ENCODE results near the gene RBMS3. TPM values are rescaled to one million over a fixed set of nuclear protein-coding genes. Genes with fewer than 3 reads are reported as not detected.

The RBMS3 gene
- total RNA-seq, 5 donors from 2014 or later (not counting 1 experiment from before 2014, with no cell fraction given), result 0.62 to 2.9 (median 1.4) TPM

- Mint-ChIP-seq H3K4me1 (no peaks in the 10 kb centered on the region), H3K36me3 (no peaks in the 10 kb centered on the region), H3K4me3 (no peak overlapping the region), H3K27ac (no peak overlapping the region), H3K27me3 (no peaks in the 10 kb centered on the region), H3K9me3 (no peaks in the 10 kb centered on the region)
- Histone ChIP-seq H3K27ac (ENCODE audit: low read length) (no peak overlapping the region), H3K27me3 (replicated peaks in 1 of 2; ENCODE audit: control insufficient read depth in 2 of 2, extremely low read depth in 1 of 2, insufficient read depth in 2 of 2, low read length in 1 of 2) (no peaks in the 10 kb centered on the region), H3K9me3 (no peaks in the 10 kb centered on the region), H3K4me3 (ENCODE audit: control insufficient read depth in 1 of 2, extremely low read depth in 1 of 2, low read length in 1 of 2) (no peak overlapping the region), H3K4me1 (ENCODE audit: control insufficient read depth in 1 of 2, extremely low read depth in 1 of 2, insufficient read depth in 2 of 2, low read length in 2 of 2) (no peaks in the 10 kb centered on the region), H3K36me3 (ENCODE audit: control insufficient read depth in 2 of 2, extremely low read depth in 1 of 2, insufficient read depth in 1 of 2, low read length in 1 of 2) (no peaks in the 10 kb centered on the region)
- WGBS (ENCODE audit: insufficient coverage), result no CpG with 5 or more reads among the region's 2 CpGs
- no peak for ATAC-seq (replicated peaks in 1 of 4)
- CTCF ChIA-PET, result no interaction called here
- POLR2A ChIA-PET, result no interaction called here
- DNase-seq, result no peak
Observed at GRCh38 chr3:29426302-29427226, 145.7 kb downstream of the RBMS3 start.

GRCh38 chr3:29427266-29428103 is 146.6 kb downstream of the RBMS3 start:
- Mint-ChIP-seq H3K27me3 (no peaks in the 10 kb centered on the region), H3K36me3 (no peaks in the 10 kb centered on the region), H3K4me1 (no peaks in the 10 kb centered on the region), H3K4me3 (no peak overlapping the region), H3K27ac (no peak overlapping the region), H3K9me3 (no peaks in the 10 kb centered on the region)
- no peak for ATAC-seq (replicated peaks in 1 of 4)
- Histone ChIP-seq H3K4me3 (ENCODE audit: control insufficient read depth in 1 of 2, extremely low read depth in 1 of 2, low read length in 1 of 2) (no peak overlapping the region), H3K4me1 (ENCODE audit: control insufficient read depth in 1 of 2, extremely low read depth in 1 of 2, insufficient read depth in 2 of 2, low read length in 2 of 2) (no peaks in the 10 kb centered on the region), H3K27me3 (replicated peaks in 1 of 2; ENCODE audit: control insufficient read depth in 2 of 2, extremely low read depth in 1 of 2, insufficient read depth in 2 of 2, low read length in 1 of 2) (no peaks in the 10 kb centered on the region), H3K27ac (ENCODE audit: low read length) (no peak overlapping the region), H3K9me3 (no peaks in the 10 kb centered on the region), H3K36me3 (ENCODE audit: control insufficient read depth in 2 of 2, extremely low read depth in 1 of 2, insufficient read depth in 1 of 2, low read length in 1 of 2) (no peaks in the 10 kb centered on the region)
- WGBS (ENCODE audit: insufficient coverage), result 86% methylated on average over 4 of the region's 7 CpGs
- no peak for DNase-seq
- CTCF ChIA-PET, result no interaction called here
- POLR2A ChIA-PET, result no interaction called here

GRCh38 chr3:29429055-29429679 is 148.3 kb downstream of the RBMS3 start:
- Mint-ChIP-seq H3K27me3 (no peaks in the 10 kb centered on the region), H3K9me3 (no peaks in the 10 kb centered on the region), H3K4me3 (no peak overlapping the region), H3K27ac (no peak overlapping the region), H3K4me1 (no peaks in the 10 kb centered on the region), H3K36me3 (no peaks in the 10 kb centered on the region)
- H3K9me3 ChIP-seq, result no peaks in the 10 kb centered on the region
- H3K36me3 ChIP-seq (ENCODE audit: control insufficient read depth in 2 of 2, extremely low read depth in 1 of 2, insufficient read depth in 1 of 2, low read length in 1 of 2), result no peaks in the 10 kb centered on the region
- no peaks in the 10 kb centered on the region for H3K4me1 ChIP-seq (ENCODE audit: control insufficient read depth in 1 of 2, extremely low read depth in 1 of 2, insufficient read depth in 2 of 2, low read length in 2 of 2)
- no peaks in the 10 kb centered on the region for H3K27me3 ChIP-seq (replicated peaks in 1 of 2; ENCODE audit: control insufficient read depth in 2 of 2, extremely low read depth in 1 of 2, insufficient read depth in 2 of 2, low read length in 1 of 2)
- no peak overlapping the region for H3K4me3 ChIP-seq (ENCODE audit: control insufficient read depth in 1 of 2, extremely low read depth in 1 of 2, low read length in 1 of 2)
- DNase-seq (no peak), ATAC-seq (replicated peaks in 1 of 4) (no peak)
- no peak overlapping the region for H3K27ac ChIP-seq (ENCODE audit: low read length)
- WGBS (ENCODE audit: insufficient coverage), result 71% methylated on average over 1 of the region's 4 CpGs
- CTCF ChIA-PET, result no interaction called here
- POLR2A ChIA-PET, result no interaction called here

- Histone ChIP-seq H3K36me3 (ENCODE audit: control insufficient read depth in 2 of 2, extremely low read depth in 1 of 2, insufficient read depth in 1 of 2, low read length in 1 of 2) (no peaks in the 10 kb centered on the region), H3K27ac (ENCODE audit: low read length) (no peak overlapping the region), H3K4me3 (ENCODE audit: control insufficient read depth in 1 of 2, extremely low read depth in 1 of 2, low read length in 1 of 2) (no peak overlapping the region), H3K27me3 (replicated peaks in 1 of 2; ENCODE audit: control insufficient read depth in 2 of 2, extremely low read depth in 1 of 2, insufficient read depth in 2 of 2, low read length in 1 of 2) (no peaks in the 10 kb centered on the region), H3K9me3 (no peaks in the 10 kb centered on the region), H3K4me1 (ENCODE audit: control insufficient read depth in 1 of 2, extremely low read depth in 1 of 2, insufficient read depth in 2 of 2, low read length in 2 of 2) (no peaks in the 10 kb centered on the region)
- H3K27ac Mint-ChIP-seq, result no peak overlapping the region
- no peaks in the 10 kb centered on the region for H3K36me3 Mint-ChIP-seq
- ChIA-PET POLR2A (no interaction called here), CTCF (no interaction called here)
- H3K9me3 Mint-ChIP-seq, result no peaks in the 10 kb centered on the region
- no peak for DNase-seq
- no CpG with 5 or more reads among the region's 1 CpG for WGBS (ENCODE audit: insufficient coverage)
- no peaks in the 10 kb centered on the region for H3K4me1 Mint-ChIP-seq
- no peak for ATAC-seq (replicated peaks in 1 of 4)
- H3K4me3 Mint-ChIP-seq, result no peak overlapping the region
- no peaks in the 10 kb centered on the region for H3K27me3 Mint-ChIP-seq
Observed at GRCh38 chr3:29430558-29430971, 149.7 kb downstream of the RBMS3 start.

GRCh38 chr3:29436612-29437323 is 155.9 kb downstream of the RBMS3 start:
- no peak for DNase-seq
- Histone ChIP-seq H3K4me3 (ENCODE audit: control insufficient read depth in 1 of 2, extremely low read depth in 1 of 2, low read length in 1 of 2) (no peak overlapping the region), H3K27ac (ENCODE audit: low read length) (no peak overlapping the region), H3K9me3 (no peaks in the 10 kb centered on the region), H3K4me1 (ENCODE audit: control insufficient read depth in 1 of 2, extremely low read depth in 1 of 2, insufficient read depth in 2 of 2, low read length in 2 of 2) (peaks cover 0 to 4% of the 10 kb centered on the region in 2 experiments), H3K36me3 (ENCODE audit: control insufficient read depth in 2 of 2, extremely low read depth in 1 of 2, insufficient read depth in 1 of 2, low read length in 1 of 2) (no peaks in the 10 kb centered on the region), H3K27me3 (replicated peaks in 1 of 2; ENCODE audit: control insufficient read depth in 2 of 2, extremely low read depth in 1 of 2, insufficient read depth in 2 of 2, low read length in 1 of 2) (no peaks in the 10 kb centered on the region)
- no peak overlapping the region for H3K27ac Mint-ChIP-seq
- H3K4me1 Mint-ChIP-seq, result peaks cover 0 to 3% (median 0%) of the 10 kb centered on the region in 3 donors
- ChIA-PET CTCF (no interaction called here), POLR2A (no interaction called here)
- H3K9me3 Mint-ChIP-seq, result no peaks in the 10 kb centered on the region
- ATAC-seq (replicated peaks in 1 of 4), result no peak
- no peaks in the 10 kb centered on the region for H3K27me3 Mint-ChIP-seq
- H3K4me3 Mint-ChIP-seq, result no peak overlapping the region
- no peaks in the 10 kb centered on the region for H3K36me3 Mint-ChIP-seq

GRCh38 chr3:29438580-29438979 is 157.7 kb downstream of the RBMS3 start:
- no peaks in the 10 kb centered on the region for H3K27me3 ChIP-seq (replicated peaks in 1 of 2; ENCODE audit: control insufficient read depth in 2 of 2, extremely low read depth in 1 of 2, insufficient read depth in 2 of 2, low read length in 1 of 2)
- H3K4me3 Mint-ChIP-seq, result no peak overlapping the region
- WGBS (ENCODE audit: insufficient coverage), result 75% methylated on average over 1 of the region's 3 CpGs

More at GRCh38 chr3:29438580-29438979, 157.7 kb downstream of the RBMS3 start:
- H3K36me3 Mint-ChIP-seq, result no peaks in the 10 kb centered on the region
- Histone ChIP-seq H3K27ac (ENCODE audit: low read length) (no peak overlapping the region), H3K4me3 (ENCODE audit: control insufficient read depth in 1 of 2, extremely low read depth in 1 of 2, low read length in 1 of 2) (no peak overlapping the region), H3K4me1 (ENCODE audit: control insufficient read depth in 1 of 2, extremely low read depth in 1 of 2, insufficient read depth in 2 of 2, low read length in 2 of 2) (peaks cover 0 to 4% of the 10 kb centered on the region in 2 experiments), H3K36me3 (ENCODE audit: control insufficient read depth in 2 of 2, extremely low read depth in 1 of 2, insufficient read depth in 1 of 2, low read length in 1 of 2) (no peaks in the 10 kb centered on the region), H3K9me3 (no peaks in the 10 kb centered on the region)
- ChIA-PET POLR2A (no interaction called here), CTCF (no interaction called here)
- ATAC-seq (replicated peaks in 1 of 4) (no peak), DNase-seq (no peak)
- no peaks in the 10 kb centered on the region for H3K27me3 Mint-ChIP-seq
- peaks cover 0 to 3% (median 0%) of the 10 kb centered on the region in 3 donors for H3K4me1 Mint-ChIP-seq
- H3K9me3 Mint-ChIP-seq, result peaks cover 3% of the 10 kb centered on the region in 3 donors
- H3K27ac Mint-ChIP-seq, result peak overlapping the region in 1 of 2 donors; percentile 7

All from T-cell (primary cell).